Spleen (tissue), 7 donors: ENCODE data around the gene COL19A1.

Experiments
- POLR2A ChIP-seq, 3 donors: fragments of 450-650 bp; IDR thresholded peaks; one replicate each; pipeline ENCODE4 v1.5.1; 2017; ENCODE audit warnings: antibody characterized with exemption in 3 of 3, mild to moderate bottlenecking in 1 of 3
- POLR2AphosphoS5 ChIP-seq, 3 donors: sonication (generic); formaldehyde crosslinking; IDR thresholded peaks; one replicate each; pipeline ENCODE4 v1.5.1; 2017; ENCODE audit warnings: antibody characterized with exemption in 3 of 3
- TF ChIP-seq, protein P1 (sequence below), 11 experiments: fragments of 200-600 bp in 7 of 11; fragments of 450-650 bp in 4 of 11; sonication (generic) in 4 of 11; IDR thresholded peaks in 8 of 11; conservative IDR thresholded peaks in 3 of 11; 1 replicate in 7 of 11; 2 replicates in 4 of 11; pipeline versions ENCODE4 v1.4.0 to v1.8.0; 2016 to 2021; ENCODE audit warnings: antibody characterized with exemption in 11 of 11, inconsistent platforms in 4 of 11, mild to moderate bottlenecking in 1 of 11
- donor health status: DM: no; HTN: no; CAD: no; lungs with moderate emphysema.
- donor health status: DM: no; HTN: no; CAD: no.
- donor health status: DM: no; HTN: no; CAD: no.

DNA sequence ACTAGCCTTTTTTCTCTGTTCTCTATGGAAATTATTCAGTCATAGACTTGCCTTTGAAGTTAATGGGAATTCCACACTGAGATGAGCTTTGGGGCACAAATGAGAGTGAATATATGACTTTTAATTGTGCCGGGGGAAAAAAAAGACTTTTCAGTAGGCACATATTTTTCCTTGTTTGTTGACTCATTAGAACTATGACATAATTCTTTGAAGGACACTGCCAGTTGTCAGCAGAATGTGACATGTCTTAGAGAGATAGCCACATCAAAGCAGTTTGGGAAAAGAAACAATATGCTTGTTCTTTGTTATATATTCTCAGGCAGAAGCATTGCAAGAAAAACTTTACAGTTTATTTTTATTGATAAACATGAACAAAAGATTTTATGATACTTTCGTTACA is 298.2 kb downstream of the COL19A1 start:
- TF ChIP-seq POLR2AphosphoS5 (IDR thresholded peaks at IDR 0.05) (no peak), POLR2A (IDR thresholded peaks at IDR 0.05) (no peak)
- TF ChIP-seq, protein P1, sequence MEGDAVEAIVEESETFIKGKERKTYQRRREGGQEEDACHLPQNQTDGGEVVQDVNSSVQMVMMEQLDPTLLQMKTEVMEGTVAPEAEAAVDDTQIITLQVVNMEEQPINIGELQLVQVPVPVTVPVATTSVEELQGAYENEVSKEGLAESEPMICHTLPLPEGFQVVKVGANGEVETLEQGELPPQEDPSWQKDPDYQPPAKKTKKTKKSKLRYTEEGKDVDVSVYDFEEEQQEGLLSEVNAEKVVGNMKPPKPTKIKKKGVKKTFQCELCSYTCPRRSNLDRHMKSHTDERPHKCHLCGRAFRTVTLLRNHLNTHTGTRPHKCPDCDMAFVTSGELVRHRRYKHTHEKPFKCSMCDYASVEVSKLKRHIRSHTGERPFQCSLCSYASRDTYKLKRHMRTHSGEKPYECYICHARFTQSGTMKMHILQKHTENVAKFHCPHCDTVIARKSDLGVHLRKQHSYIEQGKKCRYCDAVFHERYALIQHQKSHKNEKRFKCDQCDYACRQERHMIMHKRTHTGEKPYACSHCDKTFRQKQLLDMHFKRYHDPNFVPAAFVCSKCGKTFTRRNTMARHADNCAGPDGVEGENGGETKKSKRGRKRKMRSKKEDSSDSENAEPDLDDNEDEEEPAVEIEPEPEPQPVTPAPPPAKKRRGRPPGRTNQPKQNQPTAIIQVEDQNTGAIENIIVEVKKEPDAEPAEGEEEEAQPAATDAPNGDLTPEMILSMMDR (IDR thresholded peaks at IDR 0.05 in 8 of 11, conservative IDR thresholded peaks at IDR 0.05 in 3 of 11) = no peak
